Mucosa of rectum (tissue), 2 donors: ENCODE measurements around the gene MEGF11.
"Not testable (repeated sequence)": the region's sequence is repeated elsewhere in the genome, so short reads cannot be mapped to it uniquely, and the experiment has no call there.

Source experiments
- H3K27ac ChIP-seq, 2 donors: one replicate each; pipeline ENCODE4 v1.7.0; 2013; ENCODE audit warnings: inconsistent platforms in 2 of 2, low read depth in 2 of 2, low read length in 2 of 2
- H3K27me3 ChIP-seq, 2 donors: one replicate each; pipeline ENCODE4 v1.7.0; 2013; ENCODE audit warnings: low read length in 2 of 2; ENCODE audit not compliant: control insufficient read depth in 2 of 2, insufficient read depth in 2 of 2
- H3K36me3 ChIP-seq, 2 donors: one replicate each; pipeline ENCODE4 v1.7.0; 2013; ENCODE audit warnings: low read length in 2 of 2; ENCODE audit not compliant: control insufficient read depth in 2 of 2, insufficient read depth in 2 of 2
- H3K4me1 ChIP-seq, 2 donors: one replicate each; pipeline ENCODE4 v1.7.0; 2013; ENCODE audit warnings: low read length in 2 of 2, mild to moderate bottlenecking in 1 of 2; ENCODE audit not compliant: control insufficient read depth in 2 of 2, insufficient read depth in 2 of 2
- H3K4me3 ChIP-seq, 2 donors: one replicate each; pipeline ENCODE4 v1.7.0; 2013; ENCODE audit warnings: low read length in 2 of 2
- H3K9ac ChIP-seq, 2 donors: one replicate each; pipeline ENCODE4 v1.7.0; 2013; ENCODE audit warnings: low read length in 2 of 2, low read depth in 1 of 2, mild to moderate bottlenecking in 1 of 2
- H3K9me3 ChIP-seq, 2 donors: one replicate each; pipeline ENCODE4 v1.7.0; 2013; ENCODE audit warnings: low read length in 2 of 2; ENCODE audit not compliant: control insufficient read depth in 2 of 2
- donor health status: healthy.
- donor health status: Normal muscosa, but diverticular disease.

Gene MEGF11

DNA sequence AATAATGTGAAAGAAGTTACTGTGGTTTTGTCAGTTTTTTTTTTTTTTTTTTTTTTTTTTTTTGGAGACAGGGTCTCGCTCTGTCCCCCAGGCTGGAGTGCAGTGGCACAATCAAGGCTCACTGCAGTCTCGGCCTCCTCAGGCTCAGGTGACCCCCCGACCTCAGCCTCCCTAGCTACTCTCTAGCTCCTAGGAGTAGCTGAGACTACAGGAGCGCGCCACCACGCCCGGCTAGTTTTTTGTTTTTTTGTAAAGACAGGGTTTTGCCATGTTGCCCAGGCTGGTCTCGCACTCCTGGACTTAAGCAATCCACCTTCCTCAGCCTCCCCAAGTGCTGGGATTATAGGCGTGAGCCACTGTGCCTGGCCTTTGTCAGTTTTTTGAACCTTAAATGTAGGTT, 381.7 kb downstream of the MEGF11 start:
- not testable (repeated sequence) for H3K9ac ChIP-seq, H3K4me1 ChIP-seq, H3K27me3 ChIP-seq, H3K27ac ChIP-seq, H3K9me3 ChIP-seq, H3K4me3 ChIP-seq
- peaks cover 12 to 14% of the 10 kb centered on the region in 2 donors for H3K36me3 ChIP-seq

DNA sequence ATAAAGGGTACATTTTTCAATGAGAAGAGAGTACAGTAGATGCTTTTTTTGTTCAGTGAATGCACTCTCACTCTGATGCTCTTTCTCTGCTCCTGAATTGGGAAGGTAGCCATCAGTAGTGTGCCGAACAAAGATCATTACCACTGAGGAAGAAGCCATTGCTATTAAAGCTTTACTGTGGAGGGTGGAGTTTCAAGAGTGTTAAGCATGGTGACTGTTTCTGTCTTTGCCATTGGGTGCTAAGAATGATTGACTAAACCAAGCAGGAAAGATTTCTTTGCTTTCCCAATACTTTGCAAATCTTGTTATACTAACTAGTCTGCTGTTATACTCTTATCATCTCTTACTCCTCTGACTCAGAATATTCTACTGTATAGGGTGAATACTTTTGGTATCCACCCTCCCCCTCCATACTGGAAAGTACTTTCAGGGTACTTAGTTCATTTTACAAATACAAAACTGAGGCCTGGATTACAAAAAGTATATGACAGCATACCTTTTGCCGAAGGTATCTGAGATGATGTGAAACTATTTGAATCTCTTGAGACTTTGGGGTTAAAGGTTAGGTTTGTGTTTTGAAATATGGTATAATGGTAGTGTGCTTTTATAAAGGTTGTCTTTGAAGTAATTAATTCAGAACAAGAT, 382.5 kb downstream of the MEGF11 start:
- Histone ChIP-seq H3K4me3 (peak overlapping the region; percentile 91 to 99), H3K9ac (peak overlapping the region; percentile 97 to 99), H3K27ac (peak overlapping the region; percentile 95 to 99), H3K9me3 (no peaks in the 10 kb centered on the region), H3K36me3 (peaks cover 10 to 12% of the 10 kb centered on the region in 2 donors), H3K27me3 (no peaks in the 10 kb centered on the region), H3K4me1 (peaks cover 5 to 8% of the 10 kb centered on the region in 2 donors)

DNA sequence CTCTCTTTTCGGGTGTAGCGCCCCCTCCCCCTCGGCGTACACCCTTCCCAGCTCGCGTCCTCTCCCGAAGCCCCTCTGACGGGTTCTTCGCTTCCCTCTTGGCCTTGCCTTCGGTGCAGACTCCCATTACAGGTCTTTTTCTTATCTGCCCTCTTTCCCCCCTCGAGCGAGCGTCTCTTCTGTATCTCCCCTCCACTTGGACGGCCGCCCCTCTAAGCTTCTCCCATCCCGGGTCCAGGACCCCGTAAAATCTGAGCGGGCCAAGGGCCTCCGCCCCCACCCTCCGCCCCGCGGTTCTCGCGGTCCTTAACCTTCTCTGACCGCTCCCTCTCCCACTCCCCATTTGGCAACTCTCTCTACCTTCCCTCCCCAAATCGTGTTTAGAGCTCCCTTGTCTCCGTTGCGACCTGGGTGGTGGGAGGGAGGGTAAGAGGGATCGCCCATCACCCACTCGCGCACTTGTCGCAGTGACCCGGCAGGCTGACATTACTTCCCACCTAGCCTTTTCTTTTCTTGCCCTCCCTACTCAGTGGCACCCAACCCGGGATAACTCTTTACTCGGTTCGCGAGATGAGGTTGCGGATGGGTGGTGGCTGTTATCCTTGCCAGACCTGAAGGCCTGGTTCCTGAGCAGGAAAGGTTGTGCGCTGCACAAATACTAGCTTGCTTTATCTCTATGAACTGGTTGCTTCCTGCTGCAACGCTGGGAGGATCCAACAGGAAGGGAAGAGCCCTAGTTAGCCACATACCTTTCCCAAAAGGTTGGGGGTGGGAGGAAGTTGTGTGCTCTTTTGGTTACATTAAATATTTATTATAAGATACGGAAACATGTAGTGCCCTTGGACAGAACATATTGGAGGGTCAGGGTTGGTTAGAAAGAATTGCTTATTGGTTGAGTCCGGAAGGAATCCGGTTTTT, 383.3 kb downstream of the MEGF11 start:
- peaks cover 6 to 7% of the 10 kb centered on the region in 2 donors for H3K36me3 ChIP-seq
- peaks cover 5 to 8% of the 10 kb centered on the region in 2 donors for H3K4me1 ChIP-seq
- H3K9me3 ChIP-seq, result no peaks in the 10 kb centered on the region
- H3K27ac ChIP-seq, result peak overlapping the region; percentile 95 to 99
- H3K27me3 ChIP-seq, result no peaks in the 10 kb centered on the region
- H3K4me3 ChIP-seq, result peak overlapping the region; percentile 91 to 99
- H3K9ac ChIP-seq, result peak overlapping the region; percentile 97 to 99

DNA sequence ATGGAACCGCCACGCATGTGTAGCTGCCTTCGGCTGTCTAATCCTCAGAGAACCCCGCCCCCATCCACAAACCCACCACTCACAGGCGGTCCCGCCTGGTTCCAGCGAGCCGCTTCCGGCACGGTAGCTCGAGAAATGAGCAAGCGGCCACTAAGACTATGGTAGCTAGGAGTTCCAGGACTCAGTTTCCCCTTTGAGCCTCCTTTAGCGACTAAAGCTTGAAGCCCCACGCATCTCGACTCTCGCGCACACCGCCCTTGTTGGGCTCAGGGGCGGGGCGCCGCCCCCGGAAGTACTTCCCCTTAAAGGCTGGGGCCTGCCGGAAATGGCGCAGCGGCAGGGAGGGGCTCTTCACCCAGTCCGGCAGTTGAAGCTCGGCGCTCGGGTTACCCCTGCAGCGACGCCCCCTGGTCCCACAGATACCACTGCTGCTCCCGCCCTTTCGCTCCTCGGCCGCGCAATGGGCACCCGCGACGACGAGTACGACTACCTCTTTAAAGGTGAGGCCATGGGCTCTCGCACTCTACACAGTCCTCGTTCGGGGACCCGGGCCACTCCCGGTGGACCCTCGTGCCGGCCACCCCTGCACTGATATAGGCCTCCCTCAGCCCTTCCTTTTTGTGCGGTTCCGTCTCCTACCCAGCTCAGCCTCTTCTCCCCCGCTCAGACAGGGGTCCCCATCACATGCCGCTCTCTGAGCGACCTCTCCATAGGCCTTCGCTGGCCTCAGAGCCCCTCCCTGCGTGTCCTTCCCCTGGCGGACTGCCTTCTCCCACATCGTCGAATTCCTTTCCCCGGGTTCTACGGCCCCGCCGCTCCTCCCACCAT, 384.2 kb downstream of the MEGF11 start, which contains the start of gene RAB11A:
Gene RAB11A (plus strand): TSS at position 366 of the 828 bp plus-strand sequence. CDS start 95 bp downstream, at position 461.
- Histone ChIP-seq H3K9ac (peak within 1 kb of the TSS; percentile 97 to 99), H3K4me3 (peak within 1 kb of the TSS; percentile 91 to 99), H3K27me3 (no peaks in the 10 kb centered on the region), H3K9me3 (no peaks in the 10 kb centered on the region), H3K4me1 (peaks cover 5 to 8% of the 10 kb centered on the region in 2 donors), H3K36me3 (no peaks in the 10 kb centered on the region), H3K27ac (peak within 1 kb of the TSS; percentile 95 to 99)

DNA sequence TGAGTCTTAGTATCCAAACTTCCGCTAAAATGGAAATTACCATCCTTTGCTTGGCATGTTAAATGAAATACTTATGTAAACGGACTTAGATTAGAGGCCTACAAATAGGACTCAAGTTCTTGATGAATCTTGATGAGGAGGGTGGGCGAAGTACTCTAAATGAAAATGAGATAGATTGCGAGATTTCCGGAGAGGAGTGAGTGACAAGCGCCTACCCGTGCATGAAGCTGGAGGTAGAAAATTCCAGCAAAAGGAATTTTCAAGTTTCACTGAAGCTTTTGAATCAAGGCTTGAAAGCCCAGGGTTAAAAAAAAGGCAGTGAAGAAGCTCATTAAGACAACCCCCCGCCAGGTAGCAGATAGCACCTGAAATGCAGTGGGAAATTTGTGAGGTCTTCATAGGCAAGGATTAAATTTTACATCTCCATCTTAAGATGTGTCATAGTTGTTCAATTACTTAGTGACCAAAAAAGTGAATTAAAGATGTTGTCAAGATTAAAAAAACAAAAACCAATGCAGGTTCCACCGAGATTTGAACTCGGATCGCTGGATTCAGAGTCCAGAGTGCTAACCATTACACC, 384.9 kb downstream of the MEGF11 start:
- no peaks in the 10 kb centered on the region for H3K36me3 ChIP-seq
- peaks cover 5 to 8% of the 10 kb centered on the region in 2 donors for H3K4me1 ChIP-seq
- H3K27ac ChIP-seq, result peak overlapping the region; percentile 95 to 99
- H3K9me3 ChIP-seq, result no peaks in the 10 kb centered on the region
- H3K27me3 ChIP-seq, result no peaks in the 10 kb centered on the region
- H3K9ac ChIP-seq, result peak overlapping the region; percentile 97 to 99
- H3K4me3 ChIP-seq, result peak overlapping the region; percentile 91 to 99

DNA sequence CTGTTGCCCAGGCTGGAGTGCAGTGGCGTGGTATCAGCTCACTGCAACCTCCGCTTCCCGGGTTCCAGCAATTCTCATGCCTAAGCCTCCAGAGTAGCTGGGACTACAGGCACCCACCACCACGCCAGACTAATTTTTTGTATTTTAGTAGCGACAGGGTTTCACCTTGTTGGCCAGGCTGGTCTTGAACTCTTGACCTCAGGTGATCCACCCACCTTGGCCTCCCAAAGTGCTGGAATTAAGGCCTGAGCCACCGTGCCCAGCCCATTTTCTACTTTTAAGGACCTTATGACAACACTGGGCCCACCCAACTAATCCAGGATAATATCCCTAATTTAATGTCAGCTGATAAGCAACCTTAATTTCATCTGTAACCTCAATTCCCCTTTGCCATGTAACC, 385.6 kb downstream of the MEGF11 start:
- not testable (repeated sequence) for H3K27me3 ChIP-seq, H3K4me1 ChIP-seq, H3K27ac ChIP-seq, H3K9ac ChIP-seq, H3K9me3 ChIP-seq, H3K4me3 ChIP-seq, H3K36me3 ChIP-seq

DNA sequence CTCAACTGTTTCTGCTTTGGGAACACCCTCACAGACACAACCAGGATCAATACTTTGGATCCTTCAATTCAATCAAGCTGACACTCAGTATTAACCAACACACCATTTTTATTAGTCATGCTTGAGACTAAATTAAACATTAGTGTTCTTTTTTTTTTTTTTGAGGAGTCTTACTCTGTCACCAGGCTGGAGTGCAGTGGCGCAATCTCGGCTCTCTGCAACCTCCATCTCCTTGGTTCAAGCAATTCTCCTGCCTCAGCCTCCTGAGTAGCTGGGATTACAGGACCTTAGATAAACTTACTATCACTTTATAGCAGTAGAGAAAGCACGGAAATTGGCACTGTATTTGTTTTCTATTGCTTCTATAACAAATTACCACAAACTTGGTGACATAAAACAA, 386.3 kb downstream of the MEGF11 start:
- peak overlapping the region in 1 of 2 donors; percentile 8 for H3K9ac ChIP-seq
- H3K36me3 ChIP-seq, result no peaks in the 10 kb centered on the region
- H3K27ac ChIP-seq, result no peak overlapping the region
- no peaks in the 10 kb centered on the region for H3K9me3 ChIP-seq
- H3K4me3 ChIP-seq, result no peak overlapping the region
- peaks cover 5 to 8% of the 10 kb centered on the region in 2 donors for H3K4me1 ChIP-seq
- no peaks in the 10 kb centered on the region for H3K27me3 ChIP-seq

DNA sequence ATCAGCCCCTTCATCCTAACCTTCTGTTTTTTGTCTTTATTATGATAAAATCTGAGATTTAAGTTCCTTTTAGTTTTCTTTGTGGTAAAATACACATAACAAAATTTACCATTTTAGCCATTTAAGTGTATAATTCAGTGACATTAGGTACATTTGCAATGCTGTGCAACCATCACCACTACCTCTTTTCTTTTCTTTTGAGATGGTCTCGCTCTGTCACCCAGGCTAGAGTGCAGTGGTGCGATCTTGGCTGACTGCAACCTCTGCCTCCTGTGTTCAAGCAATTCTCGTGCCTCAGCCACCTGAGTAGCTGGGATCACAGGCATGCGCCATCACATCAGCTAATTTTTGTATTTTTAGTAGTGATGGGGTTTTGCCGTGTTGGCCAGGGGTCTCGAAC, 390.4 kb downstream of the MEGF11 start:
- H3K9ac ChIP-seq, result no peak overlapping the region
- no peaks in the 10 kb centered on the region for H3K4me1 ChIP-seq
- no peaks in the 10 kb centered on the region for H3K9me3 ChIP-seq
- no peak overlapping the region for H3K27ac ChIP-seq
- no peaks in the 10 kb centered on the region for H3K36me3 ChIP-seq
- no peaks in the 10 kb centered on the region for H3K27me3 ChIP-seq
- no peak overlapping the region for H3K4me3 ChIP-seq

DNA sequence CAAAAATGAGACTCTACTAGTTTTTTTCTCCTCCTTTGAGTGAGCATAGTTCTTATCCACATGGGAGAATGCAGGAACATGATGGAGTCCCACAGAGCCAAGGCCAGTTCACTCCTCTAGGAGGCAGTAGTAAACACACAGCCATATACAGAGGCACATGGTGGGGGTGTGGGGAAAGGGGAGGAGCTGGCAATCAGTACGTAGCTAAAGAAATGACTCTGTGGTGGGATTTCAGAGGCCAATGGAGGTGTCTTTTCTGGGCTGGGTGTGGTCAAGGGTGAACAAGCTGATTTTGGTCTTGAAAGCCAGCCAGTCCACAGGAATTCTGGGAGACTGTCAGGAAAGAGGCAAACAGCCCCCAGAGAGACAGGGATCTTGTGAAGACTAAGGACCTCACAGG, 390.9 kb downstream of the MEGF11 start:
- no peaks in the 10 kb centered on the region for H3K4me1 ChIP-seq
- H3K4me3 ChIP-seq, result no peak overlapping the region
- H3K36me3 ChIP-seq, result no peaks in the 10 kb centered on the region
- no peak overlapping the region for H3K9ac ChIP-seq
- no peak overlapping the region for H3K27ac ChIP-seq
- H3K27me3 ChIP-seq, result no peaks in the 10 kb centered on the region
- H3K9me3 ChIP-seq, result no peaks in the 10 kb centered on the region
